Loucy (cell line): ENCODE data around the gene HELQ.
A peak's percentile ranks its signal among the peaks of the same experiment; 100 is the strongest.

ENCODE experiments used
- H2AFZ ChIP-seq: fragments of 200-600 bp; sonication (generic); 2 replicates; pipeline ENCODE4 v1.6.0; 2016; ENCODE audit warnings: antibody characterized with exemption, mild to moderate bottlenecking, low read length, moderate library complexity
- H3F3A ChIP-seq: fragments of 200-600 bp; 2 replicates; pipeline ENCODE4 v1.6.0; 2016; ENCODE audit warnings: antibody characterized with exemption, low read depth, mild to moderate bottlenecking
- H3K27me3 ChIP-seq: fragments of 200-600 bp; sonication (generic); 2 replicates; pipeline ENCODE4 v1.6.1; 2014; ENCODE audit warnings: low read length, mild to moderate bottlenecking; ENCODE audit not compliant: insufficient read depth, poor library complexity, severe bottlenecking
- H3K36me3 ChIP-seq: fragments of 200-600 bp; sonication (generic); 2 replicates; pipeline ENCODE4 v1.6.1; 2016; ENCODE audit warnings: low read length; ENCODE audit not compliant: insufficient read depth
- H3K4me1 ChIP-seq: fragments of 200-600 bp; sonication (generic); 2 replicates; pipeline ENCODE4 v1.5.1; 2014; ENCODE audit warnings: low read length, mild to moderate bottlenecking; ENCODE audit not compliant: insufficient read depth, poor library complexity, severe bottlenecking
- H3K4me2 ChIP-seq: fragments of 200-600 bp; sonication (generic); 2 replicates; pipeline ENCODE4 v1.6.0; 2014; ENCODE audit warnings: antibody characterized with exemption, low read length, low read depth, mild to moderate bottlenecking; ENCODE audit not compliant: poor library complexity, severe bottlenecking
- H3K4me3 ChIP-seq: fragments of 200-600 bp; sonication (generic); 2 replicates; pipeline ENCODE4 v1.5.1; 2014; ENCODE audit warnings: low read length, mild to moderate bottlenecking, mixed read lengths; ENCODE audit not compliant: poor library complexity, severe bottlenecking
- H3K79me2 ChIP-seq: fragments of 200-600 bp; sonication (generic); 2 replicates; pipeline ENCODE4 v1.6.1; 2014; ENCODE audit warnings: low read length; ENCODE audit not compliant: insufficient read depth
- H3K9ac ChIP-seq: fragments of 200-600 bp; sonication (generic); 2 replicates; pipeline ENCODE4 v1.6.0; 2014; ENCODE audit warnings: mild to moderate bottlenecking, low read depth, low read length, moderate library complexity; ENCODE audit not compliant: poor library complexity, severe bottlenecking
- H3K9me2 ChIP-seq: fragments of 200-600 bp; sonication (generic); replicated peaks from 2 replicates; pipeline ENCODE4 v1.6.1; 2016; ENCODE audit warnings: low read depth, low read length, mixed read lengths
- H3K9me3 ChIP-seq: fragments of 200-600 bp; sonication (generic); 2 replicates; pipeline ENCODE4 v1.6.1; 2014; ENCODE audit warnings: mild to moderate bottlenecking, antibody characterized with exemption, low read length, low read depth; ENCODE audit not compliant: insufficient read depth
- H4K20me1 ChIP-seq: fragments of 200-600 bp; sonication (generic); 2 replicates; pipeline ENCODE4 v1.6.0; 2014; ENCODE audit warnings: antibody characterized with exemption, low read length, mild to moderate bottlenecking; ENCODE audit not compliant: insufficient read depth, poor library complexity, severe bottlenecking
- EZH2phosphoT487 ChIP-seq: fragments of 200-600 bp; IDR thresholded peaks from 2 replicates; pipeline ENCODE4 v1.6.1; 2018; ENCODE audit warnings: antibody characterized with exemption, mild to moderate bottlenecking, moderate library complexity, borderline replicate concordance
- TF ChIP-seq, protein P1 (sequence below): fragments of 200-600 bp; sonication (generic); conservative IDR thresholded peaks from 2 replicates; pipeline ENCODE4 v1.5.1; 2014; ENCODE audit warnings: mild to moderate bottlenecking, antibody characterized with exemption, low read length

The HELQ gene

GRCh38 chr4:83361416-83362103, 94.1 kb downstream of the HELQ start:
- Histone ChIP-seq H3K27me3 (no peaks in the 10 kb centered on the region), H3K36me3 (no peaks in the 10 kb centered on the region), H3F3A (0 out of 2 replicates have a peak, but pooled peaks cover 3% of the 10 kb centered on the region), H3K9me2 (no peaks in the 10 kb centered on the region), H3K4me2 (peak overlapping the region; percentile 44), H3K4me1 (peaks cover 56% of the 10 kb centered on the region), H4K20me1 (no peaks in the 10 kb centered on the region), H3K9me3 (no peaks in the 10 kb centered on the region), H3K9ac (peak overlapping the region; percentile 55), H3K79me2 (no peaks in the 10 kb centered on the region), H3K4me3 (peak overlapping the region; percentile 2), H2AFZ (peak overlapping the region; percentile 80)
- TF ChIP-seq EZH2phosphoT487 = no peak
- TF ChIP-seq, protein P1, sequence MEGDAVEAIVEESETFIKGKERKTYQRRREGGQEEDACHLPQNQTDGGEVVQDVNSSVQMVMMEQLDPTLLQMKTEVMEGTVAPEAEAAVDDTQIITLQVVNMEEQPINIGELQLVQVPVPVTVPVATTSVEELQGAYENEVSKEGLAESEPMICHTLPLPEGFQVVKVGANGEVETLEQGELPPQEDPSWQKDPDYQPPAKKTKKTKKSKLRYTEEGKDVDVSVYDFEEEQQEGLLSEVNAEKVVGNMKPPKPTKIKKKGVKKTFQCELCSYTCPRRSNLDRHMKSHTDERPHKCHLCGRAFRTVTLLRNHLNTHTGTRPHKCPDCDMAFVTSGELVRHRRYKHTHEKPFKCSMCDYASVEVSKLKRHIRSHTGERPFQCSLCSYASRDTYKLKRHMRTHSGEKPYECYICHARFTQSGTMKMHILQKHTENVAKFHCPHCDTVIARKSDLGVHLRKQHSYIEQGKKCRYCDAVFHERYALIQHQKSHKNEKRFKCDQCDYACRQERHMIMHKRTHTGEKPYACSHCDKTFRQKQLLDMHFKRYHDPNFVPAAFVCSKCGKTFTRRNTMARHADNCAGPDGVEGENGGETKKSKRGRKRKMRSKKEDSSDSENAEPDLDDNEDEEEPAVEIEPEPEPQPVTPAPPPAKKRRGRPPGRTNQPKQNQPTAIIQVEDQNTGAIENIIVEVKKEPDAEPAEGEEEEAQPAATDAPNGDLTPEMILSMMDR = no peak

- no peaks in the 10 kb centered on the region for H3K36me3 ChIP-seq
- no peaks in the 10 kb centered on the region for H4K20me1 ChIP-seq
- peaks cover 41% of the 10 kb centered on the region for H3K4me1 ChIP-seq
- H3K9me2 ChIP-seq = no peaks in the 10 kb centered on the region
- H3K9me3 ChIP-seq = no peaks in the 10 kb centered on the region
- no peak overlapping the region for H3K4me3 ChIP-seq
- 0 out of 2 replicates have a peak, but pooled peaks cover 3% of the 10 kb centered on the region for H3F3A ChIP-seq
- no peak overlapping the region for H3K9ac ChIP-seq
- no peak for TF ChIP-seq EZH2phosphoT487
- TF ChIP-seq, protein P1 = no peak
- H2AFZ ChIP-seq = no peak overlapping the region
- no peaks in the 10 kb centered on the region for H3K27me3 ChIP-seq
- H3K79me2 ChIP-seq = no peaks in the 10 kb centered on the region
- H3K4me2 ChIP-seq = no peak overlapping the region
These were observed 95.6 kb downstream of the HELQ start for GRCh38 chr4:83360018-83360417.

GRCh38 chr4:83358410-83358809, 97.2 kb downstream of the HELQ start:
- Histone ChIP-seq H3K79me2 (no peaks in the 10 kb centered on the region), H3K9me3 (peaks cover 6% of the 10 kb centered on the region; the same call in 1 of the 2 replicates), H3F3A (0 out of 2 replicates have a peak, but pooled peaks cover 3% of the 10 kb centered on the region), H3K9me2 (no peaks in the 10 kb centered on the region), H3K4me2 (no peak overlapping the region), H4K20me1 (no peaks in the 10 kb centered on the region), H2AFZ (no peak overlapping the region), H3K36me3 (no peaks in the 10 kb centered on the region), H3K9ac (no peak overlapping the region), H3K4me3 (no peak overlapping the region), H3K4me1 (peaks cover 29% of the 10 kb centered on the region), H3K27me3 (no peaks in the 10 kb centered on the region)
- TF ChIP-seq EZH2phosphoT487 = no peak
- TF ChIP-seq, protein P1 = no peak
